T-cell (primary cell): ENCODE data around the gene SCD5. TPM values are rescaled to one million over a fixed set of nuclear protein-coding genes. Genes with fewer than 3 reads are reported as not detected.

Experiments used
- ATAC-seq, 4 experiments: fragments of 200-7000 bp in 3 of 4; fragments of 150-1000 bp in 1 of 4; cut with Tn5 transposase; replicated peaks in 1 of 4; 1 replicate in 3 of 4; 2 replicates in 1 of 4; pipeline ENCODE4 v1.10.0; 2021; ENCODE audit warnings: moderate library complexity in 3 of 4, mild to moderate bottlenecking in 2 of 4, moderate number of reproducible peaks in 1 of 4
- CTCF ChIA-PET, 2 donors: fragments of 300-600 bp; sonication (Branson Sonifier 250); formaldehyde crosslinking; loops; one replicate each; lab custom pipeline; 2022; ENCODE audit warnings: antibody characterized with exemption in 2 of 2; lab: Charles Lee
- POLR2A ChIA-PET, 2 donors: fragments of 300-600 bp; sonication (Branson Sonifier 250); formaldehyde crosslinking; loops; one replicate each; lab custom pipeline; 2022; ENCODE audit warnings: antibody characterized with exemption in 2 of 2; lab: Charles Lee
- DNase-seq, 35 experiments: peaks; one replicate each; pipeline versions ENCODE4 v3.0.0 to v3.0.0-alpha.2; 2013 to 2023
- H3K27ac ChIP-seq: one replicate; pipeline ENCODE4 v1.5.1; 2013; ENCODE audit warnings: low read length
- H3K27me3 ChIP-seq, 2 experiments: replicated peaks in 1 of 2; 1 replicate in 1 of 2; 2 replicates in 1 of 2; pipeline versions ENCODE4 v1.6.1 to v1.7.0; 2013; ENCODE audit warnings: low read length in 1 of 2, mixed read lengths in 1 of 2; ENCODE audit not compliant: control insufficient read depth in 2 of 2, insufficient read depth in 2 of 2; ENCODE audit errors: extremely low read depth in 1 of 2
- H3K36me3 ChIP-seq, 2 donors: 1 replicate in 1 of 2; 2 replicates in 1 of 2; pipeline versions ENCODE4 v1.6.1 to v1.7.0; 2013; ENCODE audit warnings: low read length in 1 of 2; ENCODE audit not compliant: control insufficient read depth in 2 of 2, insufficient read depth in 1 of 2; ENCODE audit errors: extremely low read depth in 1 of 2
- H3K4me1 ChIP-seq, 2 experiments: 1 replicate in 1 of 2; 2 replicates in 1 of 2; pipeline versions ENCODE4 v1.6.1 to v1.7.0; 2013; ENCODE audit warnings: low read length in 2 of 2, mixed read lengths in 1 of 2; ENCODE audit not compliant: insufficient read depth in 2 of 2, control insufficient read depth in 1 of 2; ENCODE audit errors: extremely low read depth in 1 of 2
- H3K4me3 ChIP-seq, 2 donors: 1 replicate in 1 of 2; 2 replicates in 1 of 2; pipeline versions ENCODE4 v1.5.1 to v1.7.0; 2013; ENCODE audit warnings: mild to moderate bottlenecking in 2 of 2, low read length in 1 of 2, moderate library complexity in 1 of 2; ENCODE audit not compliant: control insufficient read depth in 1 of 2; ENCODE audit errors: extremely low read depth in 1 of 2
- H3K9me3 ChIP-seq: 2 replicates; pipeline ENCODE4 v1.7.0; 2013
- H3K27ac Mint-ChIP-seq, 2 donors: one replicate each; pipeline ENCODE4 v1.8.0; 2020 to 2021; ENCODE audit warnings: mild to moderate bottlenecking in 2 of 2, mixed read lengths in 2 of 2
- H3K27me3 Mint-ChIP-seq, 2 donors: one replicate each; pipeline ENCODE4 v1.8.0; 2021 to 2022; ENCODE audit warnings: mixed read lengths in 2 of 2
- H3K36me3 Mint-ChIP-seq: one replicate; pipeline ENCODE4 v1.8.0; 2021; ENCODE audit warnings: mixed read lengths
- H3K4me1 Mint-ChIP-seq, 3 donors: one replicate each; pipeline ENCODE4 v1.8.0; 2020 to 2022; ENCODE audit warnings: mixed read lengths in 3 of 3, mild to moderate bottlenecking in 1 of 3
- H3K4me3 Mint-ChIP-seq, 3 donors: one replicate each; pipeline ENCODE4 v1.8.0; 2020 to 2022; ENCODE audit warnings: mild to moderate bottlenecking in 3 of 3, mixed read lengths in 3 of 3, moderate library complexity in 3 of 3
- H3K9me3 Mint-ChIP-seq, 3 donors: one replicate each; pipeline ENCODE4 v1.8.0; 2020 to 2022; ENCODE audit warnings: mixed read lengths in 3 of 3
- WGBS: methylation state at CpG from one replicate; pipeline ENCODE4 v1.1.5; 2013; ENCODE audit warnings: missing lambda C conversion rate; ENCODE audit not compliant: insufficient coverage; 5-methylcytosine and 5-hydroxymethylcytosine counted together
- total RNA-seq, 35 experiments: library from RNA in 6 of 35; stranded (reverse) in 6 of 35; fragments of 120-200 nt in 1 of 35; gene quantifications; one replicate each; pipeline versions ENCODE4 v1.2.1 to v1.2.4 and lab custom pipeline; 2013 to 2026

SCD5 gene
- total RNA-seq, 5 donors from 2014 or later (not counting 1 experiment from before 2014, with no cell fraction given) = 0.72 to 2.0 (median 1.3) TPM

DNA sequence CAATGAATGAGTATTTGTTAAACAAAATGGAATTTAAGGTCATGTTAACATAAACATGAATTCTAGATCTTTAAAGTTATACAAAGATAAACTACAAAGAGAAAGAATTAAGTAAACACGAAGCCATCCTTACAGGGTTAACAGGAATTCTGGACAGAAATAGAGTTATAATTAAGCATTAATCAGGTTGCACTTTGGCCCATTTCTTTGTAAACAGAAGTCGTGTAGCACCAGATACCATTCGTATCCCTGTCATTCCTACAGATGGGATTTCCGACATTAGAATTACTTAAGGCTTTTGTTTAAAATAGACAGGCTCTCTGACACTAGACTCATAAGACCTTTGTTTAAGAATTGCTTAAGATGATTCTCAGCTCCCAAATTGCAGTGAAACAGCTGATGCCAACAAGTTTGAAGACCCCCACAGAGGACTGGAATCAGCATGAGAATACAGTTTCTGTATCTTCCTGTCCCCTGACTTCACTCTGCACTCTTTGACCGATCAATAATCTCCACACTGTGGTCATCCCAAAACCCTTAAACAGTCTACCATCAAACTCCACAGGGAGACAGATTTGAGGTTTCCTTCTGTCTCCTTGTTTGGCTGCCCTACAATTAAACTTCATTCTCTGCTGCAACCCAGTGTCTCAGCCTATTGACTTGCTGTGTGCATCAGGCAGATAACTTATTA is 214.6 kb downstream of the SCD5 start:
- H3K36me3 Mint-ChIP-seq = no peaks in the 10 kb centered on the region
- no peak overlapping the region for H3K27ac Mint-ChIP-seq
- Histone ChIP-seq H3K4me3 (no peak overlapping the region), H3K27ac (no peak overlapping the region), H3K4me1 (no peaks in the 10 kb centered on the region), H3K36me3 (no peaks in the 10 kb centered on the region), H3K27me3 (peaks cover 0 to 3% of the 10 kb centered on the region in 2 experiments), H3K9me3 (no peaks in the 10 kb centered on the region)
- H3K4me1 Mint-ChIP-seq = no peaks in the 10 kb centered on the region
- WGBS = 81% methylated on average over 1 of the region's 5 CpGs
- ChIA-PET CTCF (no interaction called here), POLR2A (no interaction called here)
- no peak overlapping the region for H3K4me3 Mint-ChIP-seq
- ATAC-seq (no peak), DNase-seq (no peak)
- no peaks in the 10 kb centered on the region for H3K9me3 Mint-ChIP-seq
- peaks cover 0 to 3% of the 10 kb centered on the region in 2 donors for H3K27me3 Mint-ChIP-seq

DNA sequence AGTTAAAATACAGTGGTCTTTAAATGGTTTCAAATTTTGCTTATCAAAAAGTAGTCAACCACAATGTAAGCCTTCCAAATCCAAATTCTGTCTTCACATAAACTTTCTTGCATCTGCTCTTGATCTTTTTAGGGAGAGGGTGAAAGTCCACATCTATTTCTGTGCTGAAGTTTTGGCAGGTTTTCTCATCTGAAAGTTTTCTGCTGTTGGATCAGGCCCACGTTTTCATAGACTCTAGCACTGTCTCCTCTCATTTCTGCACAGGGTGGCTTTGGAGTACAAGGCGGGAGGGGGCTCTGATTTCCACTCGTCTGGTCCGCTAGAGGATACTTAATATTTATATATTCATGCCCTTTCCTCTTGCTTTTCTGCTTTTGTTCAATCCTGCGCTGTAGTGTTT is 218.7 kb downstream of the SCD5 start:
- Histone ChIP-seq H3K36me3 (no peaks in the 10 kb centered on the region), H3K27ac (no peak overlapping the region), H3K4me3 (no peak overlapping the region), H3K9me3 (no peaks in the 10 kb centered on the region), H3K27me3 (peaks cover 0 to 3% of the 10 kb centered on the region in 2 experiments), H3K4me1 (no peaks in the 10 kb centered on the region)
- no peak for ATAC-seq
- POLR2A ChIA-PET = no interaction called here
- no peak for DNase-seq
- H3K27me3 Mint-ChIP-seq = peaks cover 0 to 3% of the 10 kb centered on the region in 2 donors
- no peaks in the 10 kb centered on the region for H3K36me3 Mint-ChIP-seq
- WGBS = 80% methylated on average over 1 of the region's 5 CpGs
- H3K4me1 Mint-ChIP-seq = no peaks in the 10 kb centered on the region
- H3K27ac Mint-ChIP-seq = no peak overlapping the region
- no peak overlapping the region for H3K4me3 Mint-ChIP-seq
- CTCF ChIA-PET = no interaction called here
- no peaks in the 10 kb centered on the region for H3K9me3 Mint-ChIP-seq

Other genes with a start within 250 kb of the SCD5 start
- gene TMEM150C, start 236.8 kb downstream of the SCD5 start, total RNA-seq = under 1 TPM in 2 of 5 donors, not detected in 3; 0.13 to 0.35 TPM
- 100 to 1,000 TPM; 107 to 146 (median 130) TPM for gene SEC31A, start 92.4 kb upstream of the SCD5 start, total RNA-seq
- 1 to 10 TPM; 2.3 to 4.1 (median 3.0) TPM for gene THAP9, start 101.9 kb upstream of the SCD5 start, total RNA-seq
- 10 to 100 TPM; 15.1 to 17.9 (median 16.8) TPM for gene LIN54, start 212.0 kb upstream of the SCD5 start, total RNA-seq
- 10 to 100 TPM; 19.9 to 28.3 (median 22.2) TPM for gene COPS4, start 236.4 kb upstream of the SCD5 start, total RNA-seq